Gastroesophageal sphincter (tissue), 4 donors: ENCODE results near the gene UBE4B. TPM values are rescaled to one million over a fixed set of nuclear protein-coding genes. Genes with fewer than 3 reads are reported as not detected.

Experiments used
- ATAC-seq: fragments of 150-250 bp; one replicate; pipeline ENCODE4 v1.9.1; 2016; ENCODE audit warnings: mild to moderate bottlenecking, moderate library complexity
- H3K27ac ChIP-seq, 4 donors: fragments of 200-600 bp; sonication (generic) in 3 of 4; 1 replicate in 3 of 4; 2 replicates in 1 of 4; pipeline ENCODE4 v1.5.1; 2016 to 2019
- H3K27me3 ChIP-seq: fragments of 200-600 bp; sonication (generic); one replicate; pipeline ENCODE4 v1.5.1; 2019
- H3K36me3 ChIP-seq, 2 donors: fragments of 200-600 bp; sonication (generic); one replicate each; pipeline ENCODE4 v1.5.1; 2019; ENCODE audit warnings: control low read depth in 1 of 2
- H3K4me1 ChIP-seq, 3 donors: fragments of 200-600 bp; sonication (generic); 1 replicate in 2 of 3; 2 replicates in 1 of 3; pipeline ENCODE4 v1.5.1; 2016 to 2019; ENCODE audit warnings: control low read depth in 2 of 3
- H3K4me3 ChIP-seq, 2 donors: fragments of 200-600 bp; sonication (generic); one replicate each; pipeline ENCODE4 v1.5.1; 2019; ENCODE audit warnings: mild to moderate bottlenecking in 1 of 2, moderate library complexity in 1 of 2
- H3K9me3 ChIP-seq, 3 donors: fragments of 200-600 bp; sonication (generic); one replicate each; pipeline ENCODE4 v1.5.1; 2017 to 2019; ENCODE audit warnings: control low read depth in 2 of 3
- EP300 ChIP-seq: sonication (generic); formaldehyde crosslinking; IDR thresholded peaks from one replicate; pipeline ENCODE4 v1.6.1; 2017; ENCODE audit warnings: antibody characterized with exemption, mild to moderate bottlenecking
- POLR2A ChIP-seq, 2 donors: fragments of 450-650 bp; IDR thresholded peaks; one replicate each; pipeline ENCODE4 v1.6.1; 2017; ENCODE audit warnings: antibody characterized with exemption in 2 of 2, mild to moderate bottlenecking in 2 of 2, moderate library complexity in 1 of 2
- POLR2AphosphoS5 ChIP-seq: sonication (generic); formaldehyde crosslinking; IDR thresholded peaks from one replicate; pipeline ENCODE4 v1.6.1; 2017; ENCODE audit warnings: antibody characterized with exemption
- WGBS, 2 donors: methylation state at CpG; one replicate each; pipeline ENCODE4 v1.1.5; 2018; ENCODE audit warnings: low coverage in 1 of 2; 5-methylcytosine and 5-hydroxymethylcytosine counted together
- total RNA-seq, 4 donors: library from RNA; depleted of rRNA; stranded (reverse); fragments of >200 nt; gene quantifications; one replicate each; pipeline ENCODE4 v1.1.0, GENCODE V29; 2016
- TF ChIP-seq, protein P1 (sequence below), 4 experiments: fragments of 200-600 bp in 2 of 4; fragments of 450-650 bp in 2 of 4; sonication (generic) in 1 of 4; IDR thresholded peaks; one replicate each; pipeline ENCODE4 v1.5.1; 2017 to 2019; ENCODE audit warnings: antibody characterized with exemption in 4 of 4, mild to moderate bottlenecking in 2 of 4, moderate library complexity in 2 of 4

The UBE4B gene
- total RNA-seq, 4 donors from 2014 or later = 56.9 to 120 (median 83.2) TPM

DNA sequence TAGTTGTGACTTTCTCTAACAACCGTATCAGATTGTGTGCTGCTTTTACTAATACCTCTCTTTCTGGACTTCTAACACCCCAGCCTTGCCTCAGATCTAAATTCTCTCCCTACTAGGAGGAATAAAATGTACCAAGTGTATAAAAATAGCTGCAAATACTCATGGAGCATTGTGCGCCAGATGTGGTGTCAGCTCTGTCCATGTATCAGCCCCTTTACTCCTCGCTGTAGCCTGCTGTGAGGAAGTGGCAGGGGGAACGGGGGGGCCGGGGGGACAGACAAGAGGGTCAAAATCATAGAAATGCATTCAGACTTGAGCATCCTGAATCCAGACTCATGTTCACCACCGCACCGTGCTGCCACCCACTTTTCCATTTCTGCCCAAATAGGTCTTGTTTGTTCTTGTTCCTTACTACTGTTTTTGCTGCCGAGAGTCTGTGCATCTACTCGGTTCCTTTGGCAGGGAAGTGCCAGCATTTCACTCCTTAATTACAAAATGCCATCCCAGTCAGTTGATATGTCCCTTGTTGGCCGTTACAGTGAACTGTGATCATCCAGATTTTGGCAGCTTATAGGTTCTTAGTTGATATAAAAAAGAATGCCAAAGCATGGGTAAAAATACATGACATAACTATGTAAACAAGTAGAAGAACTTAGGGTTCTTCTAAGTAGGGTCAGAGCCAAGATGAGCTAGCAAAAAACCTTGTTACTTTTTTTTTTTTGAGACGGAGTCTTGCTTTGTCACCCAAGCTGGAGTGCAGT is 76.4 kb downstream of the UBE4B start:
- Histone ChIP-seq H3K4me3 (no peak overlapping the region), H3K36me3 (peaks cover 0 to 69% of the 10 kb centered on the region in 2 donors), H3K4me1 (peaks cover 5 to 58% (median 5%) of the 10 kb centered on the region in 3 donors), H3K27me3 (no peaks in the 10 kb centered on the region), H3K27ac (peak overlapping the region; percentile 77 to 92 (median 90)), H3K9me3 (no peaks in the 10 kb centered on the region)
- TF ChIP-seq POLR2AphosphoS5 = peak; percentile 83
- TF ChIP-seq POLR2A (IDR thresholded peaks at IDR 0.05) = no peak
- peak; percentile 75 for ATAC-seq
- 33 to 38% methylated on average over 7 to 10 of the region's 11 CpGs for WGBS, 2 donors

DNA sequence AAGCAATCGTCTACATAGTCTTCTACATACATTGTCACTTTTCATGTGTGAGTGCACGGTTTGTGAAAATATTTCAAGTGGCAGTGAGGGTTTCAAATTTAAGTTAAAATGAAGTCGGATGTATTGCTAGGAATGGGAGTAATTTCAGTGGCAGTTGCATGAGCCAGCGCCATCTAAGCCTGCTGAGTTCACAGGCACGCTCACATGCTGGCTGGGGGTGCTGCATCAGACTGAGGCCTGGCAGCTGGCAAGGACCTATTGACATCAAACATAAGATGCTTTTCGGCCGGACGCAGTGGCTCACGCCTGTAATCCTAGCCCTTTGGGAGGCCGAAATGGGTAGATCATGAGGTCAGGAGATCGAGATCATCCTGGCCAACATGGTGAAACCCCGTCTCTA is 80.7 kb downstream of the UBE4B start:
- Histone ChIP-seq H3K4me3 (no peak overlapping the region), H3K27ac (no peak overlapping the region), H3K36me3 (peaks cover 0 to 73% of the 10 kb centered on the region in 2 donors), H3K4me1 (peaks cover 0 to 39% (median 4%) of the 10 kb centered on the region in 3 donors), H3K9me3 (no peaks in the 10 kb centered on the region), H3K27me3 (no peaks in the 10 kb centered on the region)
- ATAC-seq = no peak
- 80 to 87% methylated on average over 1 to 5 of the region's 12 CpGs for WGBS, 2 donors
- TF ChIP-seq POLR2AphosphoS5 (no peak), EP300 (no peak), POLR2A (IDR thresholded peaks at IDR 0.05) (no peak)
- TF ChIP-seq, protein P1, sequence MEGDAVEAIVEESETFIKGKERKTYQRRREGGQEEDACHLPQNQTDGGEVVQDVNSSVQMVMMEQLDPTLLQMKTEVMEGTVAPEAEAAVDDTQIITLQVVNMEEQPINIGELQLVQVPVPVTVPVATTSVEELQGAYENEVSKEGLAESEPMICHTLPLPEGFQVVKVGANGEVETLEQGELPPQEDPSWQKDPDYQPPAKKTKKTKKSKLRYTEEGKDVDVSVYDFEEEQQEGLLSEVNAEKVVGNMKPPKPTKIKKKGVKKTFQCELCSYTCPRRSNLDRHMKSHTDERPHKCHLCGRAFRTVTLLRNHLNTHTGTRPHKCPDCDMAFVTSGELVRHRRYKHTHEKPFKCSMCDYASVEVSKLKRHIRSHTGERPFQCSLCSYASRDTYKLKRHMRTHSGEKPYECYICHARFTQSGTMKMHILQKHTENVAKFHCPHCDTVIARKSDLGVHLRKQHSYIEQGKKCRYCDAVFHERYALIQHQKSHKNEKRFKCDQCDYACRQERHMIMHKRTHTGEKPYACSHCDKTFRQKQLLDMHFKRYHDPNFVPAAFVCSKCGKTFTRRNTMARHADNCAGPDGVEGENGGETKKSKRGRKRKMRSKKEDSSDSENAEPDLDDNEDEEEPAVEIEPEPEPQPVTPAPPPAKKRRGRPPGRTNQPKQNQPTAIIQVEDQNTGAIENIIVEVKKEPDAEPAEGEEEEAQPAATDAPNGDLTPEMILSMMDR (IDR thresholded peaks at IDR 0.05) = no peak

DNA sequence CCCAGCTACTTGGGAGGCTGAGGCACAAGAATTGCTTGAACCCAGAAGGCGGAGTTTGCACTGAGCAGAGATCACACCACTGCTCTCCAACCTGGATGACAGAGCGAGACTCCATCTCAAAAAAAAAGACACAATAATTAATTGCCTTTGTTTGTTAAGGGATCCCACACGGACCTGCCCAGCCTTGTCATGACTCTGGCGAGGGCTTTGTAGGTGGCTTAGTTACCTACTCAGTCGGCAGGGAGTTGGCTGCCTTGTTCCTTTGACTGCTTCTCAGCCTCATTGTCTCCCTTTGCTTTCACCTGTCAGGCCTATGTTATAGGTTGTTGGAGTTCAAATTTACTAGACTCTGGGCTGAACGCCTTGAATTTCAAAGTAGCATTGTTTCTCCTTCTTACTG is 82.0 kb downstream of the UBE4B start:
- no peak overlapping the region for H3K27ac ChIP-seq
- no peak for ATAC-seq
- no peaks in the 10 kb centered on the region for H3K9me3 ChIP-seq
- peaks cover 0 to 36% (median 4%) of the 10 kb centered on the region in 3 donors for H3K4me1 ChIP-seq
- H3K4me3 ChIP-seq = no peak overlapping the region
- no peaks in the 10 kb centered on the region for H3K27me3 ChIP-seq
- TF ChIP-seq EP300 = no peak
- TF ChIP-seq, protein P1 (IDR thresholded peaks at IDR 0.05) = no peak
- 91 to 93% methylated on average over 5 of the region's 6 CpGs for WGBS, 2 donors
- H3K36me3 ChIP-seq = peaks cover 0 to 80% of the 10 kb centered on the region in 2 donors

DNA sequence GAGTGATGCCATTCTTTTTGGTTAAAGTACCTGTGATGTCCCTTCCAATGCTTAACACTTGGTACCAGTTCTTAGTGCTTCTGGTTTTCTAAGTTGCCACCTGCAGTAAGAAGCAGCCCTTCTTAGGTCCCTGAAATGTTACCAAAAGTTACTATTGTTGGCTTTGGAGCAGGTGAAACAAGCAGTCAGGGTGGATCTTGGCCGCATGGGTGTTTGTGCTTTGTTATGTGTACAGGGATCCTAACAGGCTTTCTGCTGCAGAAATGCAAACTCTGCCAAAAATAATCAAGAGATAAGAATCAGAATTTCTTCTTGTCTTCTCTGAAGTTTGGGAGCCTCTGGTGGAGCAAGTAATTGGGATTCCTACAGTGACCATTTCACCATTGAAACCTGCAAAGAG is 84.4 kb downstream of the UBE4B start:
- H3K4me1 ChIP-seq = peaks cover 0 to 38% (median 4%) of the 10 kb centered on the region in 3 donors
- TF ChIP-seq EP300 = no peak
- TF ChIP-seq POLR2AphosphoS5 = no peak
- H3K4me3 ChIP-seq = no peak overlapping the region
- H3K36me3 ChIP-seq = peaks cover 0 to 82% of the 10 kb centered on the region in 2 donors
- no peaks in the 10 kb centered on the region for H3K9me3 ChIP-seq
- WGBS, 2 donors = 77 to 88% methylated on average over 1 of the region's 1 CpG
- H3K27ac ChIP-seq = peak overlapping the region in 3 of 4 donors; percentile 80 to 83 (median 82)
- no peaks in the 10 kb centered on the region for H3K27me3 ChIP-seq
- ATAC-seq = no peak

DNA sequence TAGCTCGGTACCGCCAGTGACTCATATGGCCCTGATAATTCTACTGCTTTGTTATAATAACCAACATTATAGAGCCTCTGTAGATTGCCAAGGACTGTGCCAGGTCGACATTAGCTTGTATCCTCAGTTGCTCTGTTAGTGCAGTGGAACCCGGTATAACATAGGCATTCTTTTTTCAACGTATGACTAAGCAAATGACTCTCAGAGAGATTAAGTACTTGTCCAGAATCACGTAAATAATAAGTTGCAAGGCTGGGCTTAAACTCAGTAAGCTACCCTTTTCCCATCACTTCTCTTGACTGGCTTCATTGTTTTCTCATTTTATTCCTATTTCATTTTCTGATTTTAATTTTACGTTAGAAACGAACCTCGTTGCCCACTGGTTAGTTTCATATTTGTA is 85.1 kb downstream of the UBE4B start:
- no peaks in the 10 kb centered on the region for H3K27me3 ChIP-seq
- peak overlapping the region in 1 of 2 donors; percentile 10 for H3K4me3 ChIP-seq
- H3K4me1 ChIP-seq = peaks cover 0 to 45% (median 4%) of the 10 kb centered on the region in 3 donors
- H3K27ac ChIP-seq = peak overlapping the region; percentile 55 to 83 (median 81)
- 30 to 38% methylated on average over 9 of the region's 9 CpGs for WGBS, 2 donors
- H3K36me3 ChIP-seq = peaks cover 0 to 82% of the 10 kb centered on the region in 2 donors
- ATAC-seq = peak; percentile 36
- H3K9me3 ChIP-seq = no peaks in the 10 kb centered on the region
- TF ChIP-seq, protein P1 (IDR thresholded peaks at IDR 0.05) = no peak
- no peak for TF ChIP-seq EP300
- TF ChIP-seq POLR2A (IDR thresholded peaks at IDR 0.05) = no peak
- peak; percentile 53 for TF ChIP-seq POLR2AphosphoS5

DNA sequence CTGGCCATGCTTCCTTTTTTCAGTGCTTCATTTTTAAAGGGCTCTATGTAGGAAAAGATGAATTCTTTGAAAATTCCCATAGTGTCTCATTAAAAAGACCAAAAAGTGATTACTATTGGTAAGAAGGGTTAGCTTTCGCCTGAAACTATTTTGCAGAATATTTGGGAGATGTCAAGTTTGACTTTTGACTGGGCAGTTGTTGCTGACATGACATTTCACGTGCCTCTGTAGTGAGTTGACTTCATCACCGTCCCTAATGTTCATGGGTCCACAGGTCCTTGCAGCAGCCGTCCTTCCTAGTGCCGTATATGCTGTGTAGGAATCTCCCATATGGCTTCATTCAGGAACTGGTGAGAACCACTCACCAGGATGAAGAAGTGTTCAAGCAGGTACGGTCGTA is 88.9 kb downstream of the UBE4B start:
- peak overlapping the region; percentile 77 to 80 (median 78) for H3K27ac ChIP-seq
- TF ChIP-seq EP300 = no peak
- TF ChIP-seq POLR2A (IDR thresholded peaks at IDR 0.05) = no peak
- TF ChIP-seq, protein P1 (IDR thresholded peaks at IDR 0.05) = no peak
- TF ChIP-seq POLR2AphosphoS5 = no peak
- 89 to 92% methylated on average over 4 to 5 of the region's 7 CpGs for WGBS, 2 donors
- peaks cover 0 to 64% of the 10 kb centered on the region in 2 donors for H3K36me3 ChIP-seq
- H3K9me3 ChIP-seq = no peaks in the 10 kb centered on the region
- H3K27me3 ChIP-seq = no peaks in the 10 kb centered on the region
- peaks cover 0 to 45% (median 4%) of the 10 kb centered on the region in 3 donors for H3K4me1 ChIP-seq
- ATAC-seq = no peak
- H3K4me3 ChIP-seq = no peak overlapping the region
